CD4-positive, alpha-beta memory T cell (primary cell): ENCODE measurements around the gene SLC29A2. TPM values are rescaled to one million over a fixed set of nuclear protein-coding genes. Genes with fewer than 3 reads are reported as not detected.

ENCODE experiments used
- CTCF ChIA-PET: fragments of 350-600 bp; sonication (Branson Sonifier 250); formaldehyde crosslinking; loops from one replicate; lab custom pipeline; 2021; ENCODE audit warnings: inconsistent platforms; ENCODE audit not compliant: partially characterized antibody; lab: Charles Lee
- POLR2A ChIA-PET: fragments of 350-600 bp; sonication (Branson Sonifier 250); formaldehyde crosslinking; loops from one replicate; lab custom pipeline; 2021; ENCODE audit not compliant: partially characterized antibody; lab: Charles Lee
- DNase-seq, 5 donors: peaks; one replicate each; pipeline versions ENCODE4 v3.0.0 to v3.0.0-alpha.2; 2020 to 2022; ENCODE audit warnings: mixed read lengths in 1 of 5
- H3K27ac ChIP-seq: one replicate; pipeline ENCODE4 v1.7.0; 2013; ENCODE audit warnings: low read depth, low read length
- H3K27me3 ChIP-seq: 2 replicates; pipeline ENCODE4 v1.7.0; 2013; ENCODE audit warnings: mild to moderate bottlenecking, low read length, moderate library complexity; ENCODE audit not compliant: insufficient read depth
- H3K36me3 ChIP-seq: 2 replicates; pipeline ENCODE4 v1.7.0; 2013; ENCODE audit warnings: mild to moderate bottlenecking, low read length, moderate library complexity; ENCODE audit not compliant: insufficient read depth
- H3K4me1 ChIP-seq: 2 replicates; pipeline ENCODE4 v1.7.0; 2013; ENCODE audit warnings: mild to moderate bottlenecking, low read length, moderate library complexity; ENCODE audit not compliant: insufficient read depth
- H3K4me3 ChIP-seq, 2 donors: one replicate each; pipeline ENCODE4 v1.7.0; 2013; ENCODE audit warnings: low read length in 2 of 2, mild to moderate bottlenecking in 1 of 2
- H3K9me3 ChIP-seq, 2 donors: one replicate each; pipeline ENCODE4 v1.7.0; 2013; ENCODE audit warnings: low read length in 2 of 2, control low read depth in 1 of 2; ENCODE audit not compliant: control insufficient read depth in 1 of 2
- H3K27ac Mint-ChIP-seq, 7 donors: one replicate each; pipeline ENCODE4 v1.8.0; 2020 to 2021; ENCODE audit warnings: mixed read lengths in 7 of 7, mild to moderate bottlenecking in 6 of 7, inconsistent platforms in 3 of 7, moderate library complexity in 3 of 7
- H3K27me3 Mint-ChIP-seq, 2 donors: one replicate each; pipeline ENCODE4 v1.8.0; 2020 to 2021; ENCODE audit warnings: mixed read lengths in 2 of 2
- H3K36me3 Mint-ChIP-seq, 2 donors: one replicate each; pipeline ENCODE4 v1.8.0; 2020 to 2021; ENCODE audit warnings: mixed read lengths in 2 of 2, inconsistent platforms in 1 of 2, mild to moderate bottlenecking in 1 of 2
- H3K4me1 Mint-ChIP-seq, 4 donors: one replicate each; pipeline ENCODE4 v1.8.0; 2020 to 2021; ENCODE audit warnings: mixed read lengths in 4 of 4, mild to moderate bottlenecking in 1 of 4
- H3K4me3 Mint-ChIP-seq, 8 donors: one replicate each; pipeline ENCODE4 v1.8.0; 2020 to 2021; ENCODE audit warnings: mixed read lengths in 8 of 8, mild to moderate bottlenecking in 7 of 8, moderate library complexity in 6 of 8, inconsistent platforms in 3 of 8
- H3K9me3 Mint-ChIP-seq, 8 donors: one replicate each; pipeline ENCODE4 v1.8.0; 2020 to 2021; ENCODE audit warnings: mixed read lengths in 8 of 8, mild to moderate bottlenecking in 5 of 8, inconsistent platforms in 3 of 8, moderate library complexity in 1 of 8
- intact Hi-C: fragments of 100-400 bp; cut with micrococcal nuclease; formaldehyde crosslinking; loops from one replicate; pipeline ENCODE4 v1.15.1; 2023
- polyA plus RNA-seq, 2 donors: library from polyadenylated mRNA; unstranded; fragments of 300-500 nt; fragmentation: Illumina TruSeq; gene quantifications; one replicate each; pipeline ENCODE4 v1.2.3, GENCODE V29; 2021
- total RNA-seq, 2 experiments: library from RNA; stranded (reverse); gene quantifications; one replicate each; pipeline ENCODE4 v1.2.3, GENCODE V29; 2021

Gene SLC29A2
- total and polyA plus RNA-seq, 4 experiments from 2014 or later: 0.87 to 15.5 (median 9.0) TPM

DNA sequence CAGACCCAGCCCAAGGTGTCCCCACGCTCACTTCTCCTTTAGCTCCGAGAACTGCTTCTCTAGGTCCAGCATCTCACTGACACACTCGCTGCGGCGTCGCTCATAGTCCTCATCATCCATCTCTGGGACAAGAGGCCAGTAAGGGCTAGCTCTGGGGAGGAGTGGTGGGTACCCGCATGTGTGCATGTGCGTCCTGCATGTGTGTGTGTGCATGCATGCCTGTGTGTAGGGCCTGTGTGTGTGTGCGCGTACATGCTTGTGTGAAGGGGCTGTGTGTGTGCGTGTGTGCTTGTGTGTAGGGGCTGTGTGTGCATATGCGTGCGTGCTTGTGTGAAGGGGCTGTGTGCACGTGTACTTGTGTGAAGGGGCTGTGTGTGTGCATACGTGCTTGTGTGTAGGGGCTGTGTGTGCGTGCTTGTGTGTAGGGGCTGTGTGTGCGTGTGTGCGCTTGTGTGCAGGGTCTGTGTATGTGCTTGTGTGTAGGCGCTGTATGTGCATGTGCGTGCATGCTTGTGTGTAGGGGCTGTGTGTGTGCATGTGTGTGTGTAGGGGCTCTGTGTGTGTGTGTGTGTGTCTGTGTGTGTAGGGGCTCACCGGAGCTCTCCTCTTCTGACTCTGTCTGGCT, 29.9 kb downstream of the SLC29A2 start:
- Mint-ChIP-seq H3K4me1 (peaks cover 27 to 59% (median 37%) of the 10 kb centered on the region in 4 donors), H3K4me3 (peak overlapping the region in 1 of 8 donors; percentile 58), H3K27me3 (no peaks in the 10 kb centered on the region), H3K36me3 (peaks cover 29 to 55% of the 10 kb centered on the region in 2 donors), H3K27ac (peak overlapping the region in 1 of 7 donors; percentile 30), H3K9me3 (peaks cover 0 to 2% (median 0%) of the 10 kb centered on the region in 8 donors)
- ChIA-PET CTCF (no interaction called here), POLR2A (interaction anchor here (1.7 kb wide), 1 partner anchor 29 kb away, joined by 4 read pairs; no protein-coding TSS in a partner anchor)
- DNase-seq: no peak
- Histone ChIP-seq H3K27me3 (no peaks in the 10 kb centered on the region), H3K36me3 (peaks cover 36% of the 10 kb centered on the region), H3K9me3 (no peaks in the 10 kb centered on the region), H3K27ac (no peak overlapping the region), H3K4me3 (no peak overlapping the region), H3K4me1 (peaks cover 40% of the 10 kb centered on the region)
- intact Hi-C loops: no loop called here

DNA sequence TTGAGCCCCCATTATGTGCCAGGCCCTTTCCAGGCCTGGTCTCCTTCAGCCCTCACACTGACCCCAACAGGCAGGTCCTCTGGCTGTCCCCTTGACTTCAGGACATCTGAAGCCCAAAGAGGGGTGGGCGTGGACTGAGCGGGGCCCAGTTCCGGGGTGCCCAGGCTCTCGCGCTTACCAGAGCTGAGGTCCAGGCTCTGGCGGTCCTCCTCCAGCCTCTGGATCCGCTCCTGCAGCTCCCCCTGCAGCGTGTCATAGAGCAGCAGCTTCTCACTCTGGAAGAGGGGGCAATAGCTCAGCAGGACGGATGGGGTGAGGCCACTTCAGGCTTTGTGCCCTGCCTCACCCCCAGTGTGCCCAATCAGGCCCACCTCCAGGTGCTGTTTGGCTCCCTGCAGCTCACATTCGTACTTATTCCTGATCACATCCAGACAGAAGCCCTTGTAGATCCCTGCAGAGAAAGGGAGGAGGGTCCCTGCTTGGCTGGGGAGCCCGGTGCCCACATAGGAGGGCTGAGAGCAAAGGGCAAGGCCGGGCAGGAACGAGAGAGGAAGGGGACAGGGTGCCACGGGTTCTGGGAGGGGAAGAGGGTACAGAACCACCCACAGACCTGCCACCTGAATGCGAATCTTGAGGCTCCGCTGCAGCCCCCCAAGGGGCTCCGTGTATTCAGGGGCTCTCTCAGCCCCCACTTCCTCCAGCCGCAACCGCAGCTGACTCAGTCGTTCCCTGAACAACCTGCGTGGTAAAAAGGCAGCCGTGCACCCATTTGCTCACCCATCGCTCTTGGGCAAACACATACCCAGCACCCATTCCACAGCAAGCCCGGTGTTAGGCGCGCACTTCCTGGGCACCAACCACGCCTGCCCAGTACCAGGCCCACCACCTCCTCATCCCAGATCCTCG, 30.7 kb downstream of the SLC29A2 start:
- intact Hi-C loops: no loop called here
- DNase-seq: no peak

DNA sequence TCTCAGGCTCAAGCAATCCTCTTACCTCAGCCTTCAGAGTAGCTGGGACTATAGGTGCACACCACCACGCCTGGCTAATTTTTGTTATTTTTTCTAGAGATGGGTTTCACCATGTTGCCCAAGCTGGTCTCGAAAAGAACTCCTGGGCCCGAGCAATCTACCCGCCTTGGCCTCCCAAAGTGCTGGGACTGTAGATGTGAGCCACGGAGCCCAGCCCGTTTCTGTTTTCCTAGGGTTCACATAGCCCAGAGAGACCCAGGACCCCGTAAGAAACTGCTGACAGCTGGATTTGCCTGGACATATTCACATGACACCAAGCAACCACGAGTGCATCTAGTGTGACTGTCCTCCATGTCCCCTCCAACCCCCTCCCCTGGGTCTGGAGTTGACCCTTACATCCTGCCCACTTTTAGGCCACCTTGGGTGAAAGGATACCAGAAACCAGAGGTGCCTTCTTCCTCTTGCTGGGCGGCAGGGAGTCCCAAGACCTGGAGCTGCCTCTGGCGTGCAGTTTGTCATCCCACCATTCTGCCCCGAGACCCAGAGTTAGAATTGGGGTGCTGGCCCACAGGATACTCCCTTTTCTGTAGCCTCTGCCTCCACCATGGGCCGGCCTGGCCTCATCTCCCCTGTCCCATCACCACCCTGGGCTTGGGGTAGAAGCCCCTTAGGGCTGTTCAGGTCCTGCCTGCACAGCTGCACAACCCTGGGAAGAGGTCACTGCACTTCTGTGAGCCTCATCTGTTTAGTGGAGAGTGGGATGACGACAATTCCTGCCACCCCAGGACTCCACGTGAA, 31.7 kb downstream of the SLC29A2 start:
- ChIA-PET CTCF (interaction anchor here (0.6 to 2.1 kb wide), 4 partner anchors 22 to 49 kb away, joined by 3 to 6 read pairs (median 4); no protein-coding TSS in a partner anchor), POLR2A (no interaction called here)
- H3K36me3 ChIP-seq: peaks cover 36% of the 10 kb centered on the region
- intact Hi-C loops: no loop called here
- Mint-ChIP-seq H3K9me3 (peaks cover 0 to 2% (median 0%) of the 10 kb centered on the region in 8 donors), H3K4me1 (peaks cover 27 to 53% (median 38%) of the 10 kb centered on the region in 4 donors), H3K36me3 (peaks cover 29 to 55% of the 10 kb centered on the region in 2 donors), H3K27me3 (no peaks in the 10 kb centered on the region), H3K4me3 (no peak overlapping the region), H3K27ac (no peak overlapping the region)
- no peak for DNase-seq
- no peak overlapping the region for H3K27ac ChIP-seq
- no peaks in the 10 kb centered on the region for H3K9me3 ChIP-seq
- peaks cover 34% of the 10 kb centered on the region for H3K4me1 ChIP-seq
- H3K4me3 ChIP-seq: no peak overlapping the region
- H3K27me3 ChIP-seq: no peaks in the 10 kb centered on the region

More for the DNA sequence above, 30.7 kb downstream of the SLC29A2 start:
- POLR2A ChIA-PET: interaction anchor here (1.7 kb wide), 1 partner anchor 28 kb away, joined by 4 read pairs; no protein-coding TSS in a partner anchor
- CTCF ChIA-PET: interaction anchor here (0.5 to 2.1 kb wide), 4 partner anchors 8 to 48 kb away, joined by 3 to 6 read pairs (median 4); no protein-coding TSS in a partner anchor
- H3K4me3 ChIP-seq: no peak overlapping the region
- peaks cover 29 to 59% of the 10 kb centered on the region in 2 donors for H3K36me3 Mint-ChIP-seq
- peaks cover 0 to 2% (median 0%) of the 10 kb centered on the region in 8 donors for H3K9me3 Mint-ChIP-seq
- no peak overlapping the region for H3K4me3 Mint-ChIP-seq
- no peak overlapping the region for H3K27ac ChIP-seq
- peaks cover 36% of the 10 kb centered on the region for H3K36me3 ChIP-seq
- H3K27me3 ChIP-seq: no peaks in the 10 kb centered on the region
- H3K4me1 Mint-ChIP-seq: peaks cover 31 to 58% (median 41%) of the 10 kb centered on the region in 4 donors
- no peaks in the 10 kb centered on the region for H3K27me3 Mint-ChIP-seq
- H3K4me1 ChIP-seq: peaks cover 40% of the 10 kb centered on the region
- H3K27ac Mint-ChIP-seq: no peak overlapping the region
- H3K9me3 ChIP-seq: no peaks in the 10 kb centered on the region

GRCh38 chr11:66339162-66339675, 32.3 kb downstream of the SLC29A2 start:
- intact Hi-C loops: no loop called here
- Histone ChIP-seq H3K9me3 (no peaks in the 10 kb centered on the region), H3K27me3 (no peaks in the 10 kb centered on the region), H3K36me3 (peaks cover 36% of the 10 kb centered on the region), H3K27ac (no peak overlapping the region), H3K4me1 (peaks cover 30% of the 10 kb centered on the region), H3K4me3 (no peak overlapping the region)
- ChIA-PET CTCF (interaction anchor here (1.4 to 2.1 kb wide), 2 partner anchors 24 to 50 kb away, joined by 4 to 6 read pairs; no protein-coding TSS in a partner anchor), POLR2A (no interaction called here)
- Mint-ChIP-seq H3K27ac (peak overlapping the region in 1 of 7 donors; percentile 72), H3K4me3 (no peak overlapping the region), H3K27me3 (no peaks in the 10 kb centered on the region), H3K9me3 (peaks cover 0 to 2% (median 0%) of the 10 kb centered on the region in 8 donors), H3K36me3 (peaks cover 29 to 49% of the 10 kb centered on the region in 2 donors), H3K4me1 (peaks cover 25 to 46% (median 34%) of the 10 kb centered on the region in 4 donors)
- no peak for DNase-seq

GRCh38 chr11:66338276-66339161, 33.0 kb downstream of the SLC29A2 start:
- peak overlapping the region in 1 of 7 donors; percentile 72 for H3K27ac Mint-ChIP-seq
- H3K4me1 Mint-ChIP-seq: peaks cover 20 to 39% (median 28%) of the 10 kb centered on the region in 4 donors
- POLR2A ChIA-PET: interaction anchor here (0.6 to 1.3 kb wide), 4 partner anchors 9 to 47 kb away, joined by 3 to 4 read pairs (median 3); partner anchors contain the start of gene B4GAT1
- peak overlapping the region in 1 of 8 donors; percentile 10 for H3K4me3 Mint-ChIP-seq
- DNase-seq: no peak
- H3K4me1 ChIP-seq: peaks cover 23% of the 10 kb centered on the region
- H3K9me3 ChIP-seq: no peaks in the 10 kb centered on the region
- peaks cover 29 to 48% of the 10 kb centered on the region in 2 donors for H3K36me3 Mint-ChIP-seq
- H3K4me3 ChIP-seq: no peak overlapping the region
- H3K27ac ChIP-seq: no peak overlapping the region
- peaks cover 36% of the 10 kb centered on the region for H3K36me3 ChIP-seq
- intact Hi-C loops: no loop called here
- peaks cover 0 to 2% (median 0%) of the 10 kb centered on the region in 8 donors for H3K9me3 Mint-ChIP-seq
- CTCF ChIA-PET: interaction anchor here (0.9 to 2.1 kb wide), 4 partner anchors 10 to 50 kb away, joined by 3 to 8 read pairs (median 4); no protein-coding TSS in a partner anchor
- no peaks in the 10 kb centered on the region for H3K27me3 Mint-ChIP-seq
- H3K27me3 ChIP-seq: no peaks in the 10 kb centered on the region
